ENCODE results near the gene XIRP1. TPM values are rescaled to one million over a fixed set of nuclear protein-coding genes. Genes with fewer than 3 reads are reported as not detected.

Gene XIRP1
- total RNA-seq, 1 donor from 2014 or later, result 0.21 TPM

DNA sequence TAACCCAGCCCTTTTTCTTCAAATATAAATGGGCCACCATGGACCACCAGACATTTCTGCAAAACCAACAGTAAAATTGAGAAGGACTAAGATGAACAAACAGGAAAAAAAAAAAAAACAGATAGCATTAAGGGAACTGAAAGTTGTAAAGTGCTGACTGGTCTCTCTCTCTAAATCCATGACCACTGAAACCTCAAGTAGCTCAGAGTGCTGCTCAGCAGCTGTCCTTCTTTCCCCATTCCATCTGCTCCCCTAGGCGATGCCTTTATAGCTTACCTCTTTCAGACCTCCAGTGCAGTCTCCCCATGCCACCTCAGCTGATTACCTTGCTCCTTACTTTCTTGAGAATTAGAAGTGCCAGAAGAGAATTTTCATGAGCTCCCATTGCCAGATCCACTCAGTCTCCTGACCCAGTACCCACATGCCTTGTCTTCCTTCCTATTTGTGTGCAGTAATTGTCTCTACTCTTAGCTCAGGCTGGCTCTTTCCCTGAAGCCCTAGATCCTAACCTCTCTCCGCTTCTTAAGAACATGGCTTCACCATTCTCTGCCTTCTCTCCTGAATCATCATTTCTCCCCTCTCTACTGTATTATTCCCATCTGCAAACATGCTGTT, 23.9 kb upstream of the XIRP1 start:
- no peak for DNase-seq (ENCODE audit: low spot score)
- Mint-ChIP-seq H3K4me1 (ENCODE audit: unreplicated experiment) (peaks cover 26% of the 10 kb centered on the region), H3K27ac (ENCODE audit: unreplicated experiment) (no peak overlapping the region), H3K36me3 (ENCODE audit: low read depth, unreplicated experiment) (no peaks in the 10 kb centered on the region), H3K4me3 (ENCODE audit: unreplicated experiment) (no peak overlapping the region), H3K9me3 (ENCODE audit: unreplicated experiment) (no peaks in the 10 kb centered on the region), H3K27me3 (ENCODE audit: unreplicated experiment) (peaks cover 1% of the 10 kb centered on the region)
- TF ChIP-seq, protein P1, sequence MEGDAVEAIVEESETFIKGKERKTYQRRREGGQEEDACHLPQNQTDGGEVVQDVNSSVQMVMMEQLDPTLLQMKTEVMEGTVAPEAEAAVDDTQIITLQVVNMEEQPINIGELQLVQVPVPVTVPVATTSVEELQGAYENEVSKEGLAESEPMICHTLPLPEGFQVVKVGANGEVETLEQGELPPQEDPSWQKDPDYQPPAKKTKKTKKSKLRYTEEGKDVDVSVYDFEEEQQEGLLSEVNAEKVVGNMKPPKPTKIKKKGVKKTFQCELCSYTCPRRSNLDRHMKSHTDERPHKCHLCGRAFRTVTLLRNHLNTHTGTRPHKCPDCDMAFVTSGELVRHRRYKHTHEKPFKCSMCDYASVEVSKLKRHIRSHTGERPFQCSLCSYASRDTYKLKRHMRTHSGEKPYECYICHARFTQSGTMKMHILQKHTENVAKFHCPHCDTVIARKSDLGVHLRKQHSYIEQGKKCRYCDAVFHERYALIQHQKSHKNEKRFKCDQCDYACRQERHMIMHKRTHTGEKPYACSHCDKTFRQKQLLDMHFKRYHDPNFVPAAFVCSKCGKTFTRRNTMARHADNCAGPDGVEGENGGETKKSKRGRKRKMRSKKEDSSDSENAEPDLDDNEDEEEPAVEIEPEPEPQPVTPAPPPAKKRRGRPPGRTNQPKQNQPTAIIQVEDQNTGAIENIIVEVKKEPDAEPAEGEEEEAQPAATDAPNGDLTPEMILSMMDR (IDR thresholded peaks at IDR 0.05; ENCODE audit: unreplicated experiment), result no peak

DNA sequence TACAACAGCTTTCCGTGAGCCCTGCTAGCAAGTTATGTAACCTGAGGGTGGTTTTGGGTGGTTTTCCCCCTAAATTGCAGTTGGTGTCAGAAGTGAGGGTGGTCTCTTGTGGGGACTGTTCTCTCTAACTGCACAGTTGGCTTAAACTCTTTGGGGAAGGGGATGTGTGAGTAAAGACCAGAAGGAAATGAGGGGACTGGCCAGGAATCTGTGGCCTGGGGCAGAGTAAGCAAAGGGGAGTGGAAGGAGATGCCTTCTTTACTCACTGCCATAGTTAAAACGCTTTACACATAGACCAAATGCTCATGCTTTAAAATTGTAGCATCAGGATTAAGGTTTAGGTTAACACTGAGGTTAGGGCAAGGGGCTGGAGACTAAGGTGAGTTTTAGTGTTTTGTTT, 21.2 kb upstream of the XIRP1 start:
- TF ChIP-seq, protein P1 (IDR thresholded peaks at IDR 0.05; ENCODE audit: unreplicated experiment), result no peak
- no peak for DNase-seq (ENCODE audit: low spot score)
- Mint-ChIP-seq H3K9me3 (ENCODE audit: unreplicated experiment) (no peaks in the 10 kb centered on the region), H3K4me1 (ENCODE audit: unreplicated experiment) (peaks cover 25% of the 10 kb centered on the region), H3K4me3 (ENCODE audit: unreplicated experiment) (no peak overlapping the region), H3K27me3 (ENCODE audit: unreplicated experiment) (peaks cover 1% of the 10 kb centered on the region), H3K36me3 (ENCODE audit: low read depth, unreplicated experiment) (no peaks in the 10 kb centered on the region), H3K27ac (ENCODE audit: unreplicated experiment) (no peak overlapping the region)

DNA sequence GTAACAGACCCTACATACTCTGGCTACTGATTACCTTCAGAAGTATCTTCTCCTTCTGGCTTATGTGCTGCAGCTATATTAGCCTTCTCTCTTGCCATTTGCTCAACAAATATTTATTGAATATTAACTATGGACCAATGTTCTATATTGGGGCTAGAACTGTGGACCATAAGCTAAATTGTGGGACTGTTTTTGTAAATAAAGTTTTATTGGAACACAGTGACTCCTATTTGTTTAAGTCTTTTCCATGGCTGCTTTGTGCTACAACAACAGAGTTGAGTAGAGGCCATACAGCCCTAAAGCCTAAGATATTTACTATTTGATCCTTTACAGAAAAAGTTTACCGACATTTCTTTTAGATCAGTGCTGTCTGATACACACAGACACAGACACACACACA, 20.3 kb upstream of the XIRP1 start:
- DNase-seq (ENCODE audit: low spot score), result no peak
- Mint-ChIP-seq H3K9me3 (ENCODE audit: unreplicated experiment) (no peaks in the 10 kb centered on the region), H3K27ac (ENCODE audit: unreplicated experiment) (no peak overlapping the region), H3K4me1 (ENCODE audit: unreplicated experiment) (peaks cover 35% of the 10 kb centered on the region), H3K4me3 (ENCODE audit: unreplicated experiment) (no peak overlapping the region), H3K36me3 (ENCODE audit: low read depth, unreplicated experiment) (no peaks in the 10 kb centered on the region), H3K27me3 (ENCODE audit: unreplicated experiment) (peaks cover 1% of the 10 kb centered on the region)
- TF ChIP-seq, protein P1 (IDR thresholded peaks at IDR 0.05; ENCODE audit: unreplicated experiment), result no peak

DNA sequence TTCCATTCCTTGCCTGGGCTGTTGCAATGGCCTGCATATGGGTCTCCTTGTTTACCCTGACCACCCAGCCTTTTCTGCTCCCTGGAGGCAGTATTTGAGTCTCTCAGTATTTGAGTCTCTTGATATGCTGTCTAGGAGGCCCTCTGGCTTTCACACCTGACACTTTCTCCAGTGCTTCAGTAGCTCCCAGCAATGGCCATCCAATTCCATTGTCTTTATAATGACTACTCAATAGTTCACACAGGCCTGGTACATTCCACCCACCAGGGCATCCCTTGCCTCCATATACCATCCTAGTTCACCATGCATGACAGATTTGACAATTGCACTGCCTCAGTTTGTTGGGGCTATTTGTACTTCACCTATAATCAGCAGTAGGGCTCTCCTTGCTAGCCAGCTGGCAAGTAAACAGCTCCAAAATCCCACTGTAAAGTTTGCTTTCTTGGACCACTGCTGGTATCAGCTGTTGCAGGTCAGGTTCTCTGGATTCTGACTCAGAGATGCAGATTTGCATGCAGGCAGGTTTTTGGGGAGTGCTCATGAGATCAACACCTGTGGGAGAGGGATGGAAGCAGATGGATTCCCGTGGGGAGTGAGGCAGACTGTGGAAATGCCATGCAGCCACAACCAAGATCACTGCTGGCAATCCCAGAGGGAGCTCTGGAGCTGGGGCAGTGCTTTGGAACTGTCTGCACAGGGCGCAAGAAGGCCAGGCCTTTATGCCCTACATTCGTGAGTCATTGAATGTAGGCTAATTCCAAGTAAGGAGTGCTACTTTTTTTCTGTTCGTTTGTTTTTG, 19.1 kb upstream of the XIRP1 start:
- Mint-ChIP-seq H3K27me3 (ENCODE audit: unreplicated experiment) (peaks cover 1% of the 10 kb centered on the region), H3K36me3 (ENCODE audit: low read depth, unreplicated experiment) (no peaks in the 10 kb centered on the region), H3K4me1 (ENCODE audit: unreplicated experiment) (peaks cover 45% of the 10 kb centered on the region), H3K9me3 (ENCODE audit: unreplicated experiment) (no peaks in the 10 kb centered on the region), H3K27ac (ENCODE audit: unreplicated experiment) (no peak overlapping the region), H3K4me3 (ENCODE audit: unreplicated experiment) (no peak overlapping the region)
- TF ChIP-seq, protein P1 (IDR thresholded peaks at IDR 0.05; ENCODE audit: unreplicated experiment), result no peak
- no peak for DNase-seq (ENCODE audit: low spot score)

DNA sequence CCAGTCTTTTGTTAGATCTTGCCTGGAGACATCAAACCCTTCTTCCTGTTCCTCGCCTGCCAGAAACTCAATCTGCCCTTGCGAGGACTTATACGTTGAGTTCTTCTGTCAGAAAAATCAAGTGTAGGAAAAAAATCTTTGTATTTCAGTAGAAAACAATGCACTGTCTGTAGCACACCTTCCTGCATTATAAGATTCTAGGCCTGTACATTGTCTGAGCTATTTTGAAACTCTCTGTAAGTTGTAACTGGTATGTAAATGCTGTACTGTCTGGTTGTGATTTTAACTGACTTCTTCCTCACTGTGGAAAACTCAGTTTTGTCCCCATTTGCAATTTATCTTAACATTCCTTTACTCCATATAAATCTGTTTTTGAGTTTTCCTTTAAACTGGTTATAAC, 17.7 kb upstream of the XIRP1 start:
- H3K4me3 Mint-ChIP-seq (ENCODE audit: unreplicated experiment), result no peak overlapping the region
- H3K36me3 Mint-ChIP-seq (ENCODE audit: low read depth, unreplicated experiment), result no peaks in the 10 kb centered on the region
- H3K4me1 Mint-ChIP-seq (ENCODE audit: unreplicated experiment), result peaks cover 41% of the 10 kb centered on the region

More for the DNA sequence above, 17.7 kb upstream of the XIRP1 start:
- Mint-ChIP-seq H3K27ac (ENCODE audit: unreplicated experiment) (no peak overlapping the region), H3K27me3 (ENCODE audit: unreplicated experiment) (peaks cover 1% of the 10 kb centered on the region), H3K9me3 (ENCODE audit: unreplicated experiment) (no peaks in the 10 kb centered on the region)
- TF ChIP-seq, protein P1 (IDR thresholded peaks at IDR 0.05; ENCODE audit: unreplicated experiment), result no peak
- no peak for DNase-seq (ENCODE audit: low spot score)
